D721Med (cell line): ENCODE measurements around the gene TBK1.
"Not testable (repeated sequence)": the region's sequence is repeated elsewhere in the genome, so short reads cannot be mapped to it uniquely, and the experiment has no call there.

Experiments
- DNase-seq: peaks from one replicate; pipeline ENCODE4 v3.0.0; 2011; ENCODE audit warnings: low spot score; ENCODE audit not compliant: insufficient read length
- FAIRE-seq: peaks from 2 replicates; lab custom pipeline; 2011; peaks lifted over from hg19 to GRCh38; lab: Jason Lieb, UNC
- CTCF ChIP-seq: IDR thresholded peaks from 2 replicates; pipeline ENCODE4 v1.5.1; 2012; ENCODE audit warnings: mild to moderate bottlenecking, control low read depth; ENCODE audit not compliant: insufficient read depth; ENCODE audit errors: missing control alignments

Gene TBK1

DNA sequence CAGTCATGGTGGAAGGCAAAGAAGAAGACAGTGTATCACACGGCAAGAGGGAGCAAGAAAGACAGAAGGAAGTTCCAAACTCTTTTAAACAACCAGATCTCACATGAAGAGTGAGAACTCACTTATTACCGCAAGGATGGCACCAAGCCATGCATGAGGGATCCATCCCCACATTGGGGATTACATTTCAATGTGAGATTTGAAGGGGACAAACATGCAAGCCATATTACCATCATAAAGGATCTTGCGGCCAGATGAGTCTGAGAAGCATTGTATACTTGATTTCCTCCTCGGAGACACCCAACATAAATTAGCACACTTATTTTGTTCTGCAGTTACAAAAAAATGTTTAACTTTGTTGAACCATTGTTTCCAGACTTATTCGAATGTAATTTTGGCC is 66.5 kb downstream of the TBK1 start:
- no peak for TF ChIP-seq CTCF
- FAIRE-seq (no peak), DNase-seq (no peak)

DNA sequence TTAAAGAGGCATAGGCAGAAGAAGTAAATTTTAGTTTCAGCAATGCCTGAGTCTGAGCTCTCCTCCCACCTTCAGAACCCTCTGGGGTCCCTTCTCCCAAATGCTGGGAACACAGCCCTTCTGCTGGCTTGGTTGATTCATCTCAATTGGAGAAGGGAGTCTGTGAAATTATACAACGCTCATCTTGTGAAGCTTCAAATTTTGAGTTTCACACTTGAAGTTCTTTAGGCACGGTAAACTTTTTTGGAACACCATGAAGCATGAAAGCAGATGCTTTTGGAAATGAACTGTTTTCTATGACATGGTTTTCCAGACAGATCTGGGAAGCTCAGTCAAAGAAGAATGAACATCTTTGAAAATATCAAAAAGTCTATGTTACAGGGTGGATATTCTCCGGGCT is 69.9 kb downstream of the TBK1 start:
- no peak for DNase-seq
- FAIRE-seq, result no peak

GRCh38 chr12:64522316-64522715 is 70.4 kb downstream of the TBK1 start:
- FAIRE-seq (no peak), DNase-seq (no peak)
- no peak for TF ChIP-seq CTCF

More for the DNA sequence above, 69.9 kb downstream of the TBK1 start:
- no peak for TF ChIP-seq CTCF

- no peak for TF ChIP-seq CTCF
- FAIRE-seq (no peak), DNase-seq (no peak)
Measured at GRCh38 chr12:64522807-64523206, 70.9 kb downstream of the TBK1 start.

GRCh38 chr12:64523565-64524444 is 71.9 kb downstream of the TBK1 start:
- FAIRE-seq, DNase-seq: not testable (repeated sequence)

- DNase-seq (no peak), FAIRE-seq (no peak)
- no peak for TF ChIP-seq CTCF
Measured at GRCh38 chr12:64525461-64526160, 73.7 kb downstream of the TBK1 start.

GRCh38 chr12:64526859-64527258 is 74.9 kb downstream of the TBK1 start:
- no peak for TF ChIP-seq CTCF
- DNase-seq, result no peak
- no peak for FAIRE-seq
